Fibroblast of lung (primary cell): Measurements from ENCODE around the gene ZNF609. TPM values are rescaled to one million over a fixed set of nuclear protein-coding genes. Genes with fewer than 3 reads are reported as not detected.
A peak's percentile ranks its signal among the peaks of the same experiment; 100 is the strongest.
"Not testable (repeated sequence)": the region's sequence is repeated elsewhere in the genome, so short reads cannot be mapped to it uniquely, and the experiment has no call there.

Experiments used
- DNase-seq, 2 donors: peaks; one replicate each; pipeline versions ENCODE4 v3.0.0 to v3.0.0-alpha.2; 2010; ENCODE audit warnings: low read depth in 2 of 2
- H2AFZ ChIP-seq: 2 replicates; pipeline ENCODE4 v1.5.1; 2012; ENCODE audit warnings: low read length, control low read depth, inconsistent platforms
- H3K27ac ChIP-seq: 2 replicates; pipeline ENCODE4 v1.5.1; 2011; ENCODE audit warnings: low read length, control low read depth; ENCODE audit not compliant: insufficient read depth
- H3K27me3 ChIP-seq: 2 replicates; pipeline ENCODE4 v1.5.1; 2011; ENCODE audit warnings: mild to moderate bottlenecking, low read length; ENCODE audit not compliant: control insufficient read depth, insufficient read depth
- H3K36me3 ChIP-seq: 2 replicates; pipeline ENCODE4 v1.5.1; 2011; ENCODE audit warnings: low read length; ENCODE audit not compliant: control insufficient read depth, insufficient read depth
- H3K4me1 ChIP-seq: 2 replicates; pipeline ENCODE4 v1.5.1; 2011; ENCODE audit warnings: low read length; ENCODE audit not compliant: control insufficient read depth, insufficient read depth; ENCODE audit errors: extremely low read depth
- H3K4me2 ChIP-seq: 2 replicates; pipeline ENCODE4 v1.5.1; 2011; ENCODE audit warnings: low read length, control low read depth; ENCODE audit not compliant: insufficient read depth; ENCODE audit errors: extremely low read depth
- H3K4me3 ChIP-seq, 4 experiments: fragments of 200-600 bp in 1 of 4; sonication (generic) in 1 of 4; replicated peaks in 1 of 4; 2 replicates each; pipeline ENCODE4 v1.5.1; 2011 to 2016; ENCODE audit warnings: low read length in 4 of 4, low read depth in 3 of 4, mild to moderate bottlenecking in 3 of 4, control low read depth in 2 of 4, inconsistent platforms in 1 of 4, mixed read lengths in 1 of 4; ENCODE audit not compliant: insufficient read depth in 1 of 4; ENCODE audit errors: control extremely low read depth in 1 of 4
- H3K79me2 ChIP-seq: 2 replicates; pipeline ENCODE4 v1.5.1; 2012; ENCODE audit warnings: mild to moderate bottlenecking, low read length, inconsistent platforms; ENCODE audit not compliant: control insufficient read depth, insufficient read depth
- H3K9ac ChIP-seq: 2 replicates; pipeline ENCODE4 v1.5.1; 2011; ENCODE audit warnings: mild to moderate bottlenecking, low read length, control low read depth; ENCODE audit not compliant: insufficient read depth
- H3K9me3 ChIP-seq: 2 replicates; pipeline ENCODE4 v1.5.1; 2012; ENCODE audit warnings: low read depth, low read length; ENCODE audit not compliant: control insufficient read depth, insufficient read depth
- H4K20me1 ChIP-seq: 2 replicates; pipeline ENCODE4 v1.5.1; 2011; ENCODE audit warnings: low read length; ENCODE audit not compliant: control insufficient read depth, insufficient read depth; ENCODE audit errors: extremely low read depth
- EZH2 ChIP-seq: IDR thresholded peaks from 2 replicates; pipeline ENCODE4 v1.5.1; 2012; ENCODE audit warnings: low read length, control low read depth, mild to moderate bottlenecking; ENCODE audit errors: missing control alignments
- polyA plus RNA-seq, 2 donors: library from polyadenylated mRNA; depleted of rRNA in 1 of 2; stranded (reverse) in 1 of 2; unstranded in 1 of 2; fragments of >200 nt; gene quantifications; 2 replicates each; pipeline ENCODE4 v1.2.1, GENCODE V29; 2011 to 2012; ENCODE audit warnings: missing spikeins in 1 of 2
- total RNA-seq: library from RNA; depleted of rRNA; stranded (reverse); fragments of >200 nt; gene quantifications from 2 replicates; pipeline ENCODE4 v1.2.1, GENCODE V29; 2014
- TF ChIP-seq, protein P1 (sequence below), 2 donors: IDR thresholded peaks in 1 of 2; conservative IDR thresholded peaks in 1 of 2; 1 replicate in 1 of 2; 2 replicates in 1 of 2; pipeline ENCODE4 v1.5.1; 2011 to 2012; ENCODE audit warnings: low read length in 2 of 2, control low read depth in 1 of 2, inconsistent platforms in 1 of 2, low read depth in 1 of 2, mild to moderate bottlenecking in 1 of 2

ZNF609 gene
- total and polyA plus RNA-seq, 2 donors (not counting 1 experiment from before 2014, with no cell fraction given) = 10.8 to 14.7 TPM

GRCh38 chr15:64629063-64629462 lies 168.7 kb downstream of the ZNF609 start:
- Histone ChIP-seq H3K4me1 (peaks cover 2% of the 10 kb centered on the region), H3K4me2 (no peak overlapping the region), H2AFZ (no peak overlapping the region), H3K36me3 (peaks cover 1% of the 10 kb centered on the region), H3K4me3 (no peak overlapping the region), H3K27ac (no peak overlapping the region), H3K27me3 (no peaks in the 10 kb centered on the region), H4K20me1 (no peaks in the 10 kb centered on the region), H3K9me3 (no peaks in the 10 kb centered on the region), H3K79me2 (peaks cover 2% of the 10 kb centered on the region), H3K9ac (no peak overlapping the region)
- TF ChIP-seq EZH2 = no peak
- TF ChIP-seq, protein P1, sequence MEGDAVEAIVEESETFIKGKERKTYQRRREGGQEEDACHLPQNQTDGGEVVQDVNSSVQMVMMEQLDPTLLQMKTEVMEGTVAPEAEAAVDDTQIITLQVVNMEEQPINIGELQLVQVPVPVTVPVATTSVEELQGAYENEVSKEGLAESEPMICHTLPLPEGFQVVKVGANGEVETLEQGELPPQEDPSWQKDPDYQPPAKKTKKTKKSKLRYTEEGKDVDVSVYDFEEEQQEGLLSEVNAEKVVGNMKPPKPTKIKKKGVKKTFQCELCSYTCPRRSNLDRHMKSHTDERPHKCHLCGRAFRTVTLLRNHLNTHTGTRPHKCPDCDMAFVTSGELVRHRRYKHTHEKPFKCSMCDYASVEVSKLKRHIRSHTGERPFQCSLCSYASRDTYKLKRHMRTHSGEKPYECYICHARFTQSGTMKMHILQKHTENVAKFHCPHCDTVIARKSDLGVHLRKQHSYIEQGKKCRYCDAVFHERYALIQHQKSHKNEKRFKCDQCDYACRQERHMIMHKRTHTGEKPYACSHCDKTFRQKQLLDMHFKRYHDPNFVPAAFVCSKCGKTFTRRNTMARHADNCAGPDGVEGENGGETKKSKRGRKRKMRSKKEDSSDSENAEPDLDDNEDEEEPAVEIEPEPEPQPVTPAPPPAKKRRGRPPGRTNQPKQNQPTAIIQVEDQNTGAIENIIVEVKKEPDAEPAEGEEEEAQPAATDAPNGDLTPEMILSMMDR (conservative IDR thresholded peaks at IDR 0.05 in 1 of 2, IDR thresholded peaks at IDR 0.05 in 1 of 2; ENCODE audit: low read depth in 1 of 2, low read length in 2 of 2) = no peak
- no peak for DNase-seq

- H3K79me2 ChIP-seq = peaks cover 2% of the 10 kb centered on the region
- H3K9ac ChIP-seq = no peak overlapping the region
- H3K27me3 ChIP-seq = no peaks in the 10 kb centered on the region
- H4K20me1 ChIP-seq = no peaks in the 10 kb centered on the region
- H2AFZ ChIP-seq = no peak overlapping the region
- no peaks in the 10 kb centered on the region for H3K9me3 ChIP-seq
- peaks cover 1% of the 10 kb centered on the region for H3K36me3 ChIP-seq
- no peak overlapping the region for H3K27ac ChIP-seq
- H3K4me2 ChIP-seq = no peak overlapping the region
- TF ChIP-seq, protein P1 (conservative IDR thresholded peaks at IDR 0.05 in 1 of 2, IDR thresholded peaks at IDR 0.05 in 1 of 2; ENCODE audit: low read depth in 1 of 2, low read length in 2 of 2) = no peak
- TF ChIP-seq EZH2 = no peak
- peaks cover 5% of the 10 kb centered on the region for H3K4me1 ChIP-seq
- DNase-seq = peak in 1 of 2 donors; percentile 63
- H3K4me3 ChIP-seq = no peak overlapping the region
These were observed 170.2 kb downstream of the ZNF609 start for GRCh38 chr15:64630396-64631107.

DNA sequence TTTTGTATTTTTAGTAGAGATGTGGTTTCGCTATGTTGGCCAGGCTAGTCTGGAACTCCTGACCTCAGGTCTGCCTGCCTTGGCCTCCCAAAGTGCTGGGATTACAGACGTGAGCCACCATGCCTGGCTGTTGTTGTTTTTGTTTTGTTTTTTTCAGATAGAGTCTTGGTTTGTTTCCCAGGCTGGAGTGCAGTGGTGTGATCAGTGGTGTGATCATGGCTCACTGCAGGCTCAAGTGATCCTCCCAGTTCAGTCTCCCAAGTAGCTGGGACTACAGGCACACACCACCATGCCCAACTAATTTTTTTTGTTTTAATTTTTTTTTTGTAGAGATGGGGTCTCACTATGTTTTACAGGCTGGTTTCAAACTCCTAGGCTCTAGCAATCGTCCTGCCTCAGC lies 172.3 kb downstream of the ZNF609 start:
- H3K27ac ChIP-seq, H3K36me3 ChIP-seq, H3K79me2 ChIP-seq, H3K9me3 ChIP-seq, DNase-seq, H3K9ac ChIP-seq, H3K27me3 ChIP-seq, H3K4me2 ChIP-seq, H4K20me1 ChIP-seq, H2AFZ ChIP-seq, H3K4me3 ChIP-seq, H3K4me1 ChIP-seq: not testable (repeated sequence)
